Neural progenitor cell (in vitro differentiated cells): ENCODE results near the gene FBN2. TPM values are rescaled to one million over a fixed set of nuclear protein-coding genes. Genes with fewer than 3 reads are reported as not detected.

Experiments used
- DNase-seq: peaks from one replicate; pipeline ENCODE4 v3.0.0-alpha.2; 2016; ENCODE audit warnings: low spot score
- H2AFZ ChIP-seq: fragments of 200-600 bp; sonication (generic); replicated peaks from 2 replicates; pipeline ENCODE4 v1.6.1; 2016; ENCODE audit warnings: antibody characterized with exemption
- H3F3A ChIP-seq: fragments of 200-600 bp; sonication (generic); 2 replicates; pipeline ENCODE4 v1.6.1; 2016; ENCODE audit warnings: antibody characterized with exemption, low read depth
- H3K27ac ChIP-seq: fragments of 200-600 bp; sonication (generic); 2 replicates; pipeline ENCODE4 v1.5.1; 2016; ENCODE audit warnings: mild to moderate bottlenecking
- H3K27me3 ChIP-seq: fragments of 200-600 bp; sonication (generic); 2 replicates; pipeline ENCODE4 v1.6.1; 2016; ENCODE audit warnings: mild to moderate bottlenecking, moderate library complexity
- H3K36me3 ChIP-seq: fragments of 200-600 bp; sonication (generic); 2 replicates; pipeline ENCODE4 v1.5.1; 2016
- H3K4me1 ChIP-seq: fragments of 200-600 bp; sonication (generic); 2 replicates; pipeline ENCODE4 v1.6.1; 2016; ENCODE audit warnings: mixed run types
- H3K4me2 ChIP-seq: fragments of 200-600 bp; sonication (generic); 2 replicates; pipeline ENCODE4 v1.6.1; 2016
- H3K4me3 ChIP-seq: fragments of 200-600 bp; sonication (generic); 2 replicates; pipeline ENCODE4 v1.5.1; 2016
- H3K79me2 ChIP-seq: fragments of 200-600 bp; sonication (generic); 2 replicates; pipeline ENCODE4 v1.6.1; 2016; ENCODE audit warnings: low read depth
- H3K9ac ChIP-seq: fragments of 200-600 bp; sonication (generic); 2 replicates; pipeline ENCODE4 v1.6.1; 2016
- H3K9me3 ChIP-seq: fragments of 200-600 bp; sonication (generic); 2 replicates; pipeline ENCODE4 v1.5.1; 2016; ENCODE audit warnings: low read depth
- H4K20me1 ChIP-seq: fragments of 200-600 bp; sonication (generic); 2 replicates; pipeline ENCODE4 v1.6.1; 2016; ENCODE audit warnings: low read depth
- H3K27ac Mint-ChIP-seq: 3 replicates; pipeline ENCODE4 v1.8.0; 2021; ENCODE audit warnings: mixed read lengths
- H3K27me3 Mint-ChIP-seq: 2 replicates; pipeline ENCODE4 v1.8.0; 2022; ENCODE audit warnings: low read depth, mild to moderate bottlenecking, inconsistent platforms, moderate library complexity, mixed read lengths; ENCODE audit not compliant: insufficient read depth
- H3K36me3 Mint-ChIP-seq: 3 replicates; pipeline ENCODE4 v1.8.0; 2021; ENCODE audit warnings: mixed read lengths
- H3K4me1 Mint-ChIP-seq: 3 replicates; pipeline ENCODE4 v1.8.0; 2021; ENCODE audit warnings: mixed read lengths
- H3K4me3 Mint-ChIP-seq: 3 replicates; pipeline ENCODE4 v1.8.0; 2021; ENCODE audit warnings: mild to moderate bottlenecking, moderate library complexity, mixed read lengths
- H3K9me3 Mint-ChIP-seq: 3 replicates; pipeline ENCODE4 v1.8.0; 2020; ENCODE audit warnings: mixed read lengths
- CTCF ChIP-seq: fragments of 200-600 bp; sonication (generic); IDR thresholded peaks from 2 replicates; pipeline ENCODE4 v1.5.1; 2017; ENCODE audit warnings: antibody characterized with exemption, mild to moderate bottlenecking
- EZH2 ChIP-seq: fragments of 200-600 bp; sonication (generic); IDR thresholded peaks from 2 replicates; pipeline ENCODE4 v1.6.1; 2017; ENCODE audit warnings: antibody characterized with exemption, mild to moderate bottlenecking, moderate library complexity
- EZH2phosphoT487 ChIP-seq: fragments of 200-600 bp; sonication (generic); IDR thresholded peaks from 2 replicates; pipeline ENCODE4 v1.6.1; 2017; ENCODE audit warnings: antibody characterized with exemption
- total RNA-seq: library from RNA; depleted of rRNA; stranded (reverse); fragments of >200 nt; gene quantifications from 2 replicates; pipeline ENCODE4 v1.2.3, GENCODE V29; 2015; ENCODE audit warnings: low replicate concordance

The FBN2 gene
- total RNA-seq, 1 donor from 2014 or later = 88.1 TPM

GRCh38 chr5:128241051-128241695, 296.9 kb downstream of the FBN2 start:
- no peaks in the 10 kb centered on the region for H3K4me1 Mint-ChIP-seq
- H3K9me3 ChIP-seq = no peaks in the 10 kb centered on the region
- TF ChIP-seq EZH2phosphoT487 (no peak), CTCF (no peak), EZH2 (no peak)

GRCh38 chr5:128237546-128237945, 300.5 kb downstream of the FBN2 start:
- Mint-ChIP-seq H3K4me3 (no peak overlapping the region), H3K36me3 (no peaks in the 10 kb centered on the region), H3K27ac (no peak overlapping the region), H3K9me3 (no peaks in the 10 kb centered on the region), H3K27me3 (peaks cover 3% of the 10 kb centered on the region), H3K4me1 (no peaks in the 10 kb centered on the region)
- no peaks in the 10 kb centered on the region for H3K9me3 ChIP-seq
- no peaks in the 10 kb centered on the region for H3K79me2 ChIP-seq
- no peak overlapping the region for H3K4me2 ChIP-seq
- no peak overlapping the region for H3K9ac ChIP-seq
- no peaks in the 10 kb centered on the region for H3K27me3 ChIP-seq
- no peaks in the 10 kb centered on the region for H4K20me1 ChIP-seq
- no peak overlapping the region for H3K4me3 ChIP-seq
- H2AFZ ChIP-seq = no peak overlapping the region
- H3F3A ChIP-seq = no peaks in the 10 kb centered on the region
- no peaks in the 10 kb centered on the region for H3K36me3 ChIP-seq
- DNase-seq = no peak
- TF ChIP-seq EZH2 (no peak), EZH2phosphoT487 (no peak), CTCF (no peak)
- H3K4me1 ChIP-seq = no peaks in the 10 kb centered on the region
- no peak overlapping the region for H3K27ac ChIP-seq

More at GRCh38 chr5:128241051-128241695, 296.9 kb downstream of the FBN2 start:
- no peaks in the 10 kb centered on the region for H3K9me3 Mint-ChIP-seq
- H3K36me3 ChIP-seq = no peaks in the 10 kb centered on the region
- no peaks in the 10 kb centered on the region for H3K79me2 ChIP-seq
- H3F3A ChIP-seq = no peaks in the 10 kb centered on the region
- no peak overlapping the region for H3K27ac ChIP-seq
- no peak overlapping the region for H3K9ac ChIP-seq
- H3K4me3 ChIP-seq = no peak overlapping the region
- H3K36me3 Mint-ChIP-seq = no peaks in the 10 kb centered on the region
- no peak for DNase-seq
- H2AFZ ChIP-seq = no peak overlapping the region
- no peaks in the 10 kb centered on the region for H3K4me1 ChIP-seq
- H3K4me2 ChIP-seq = no peak overlapping the region
- no peak overlapping the region for H3K27ac Mint-ChIP-seq
- no peaks in the 10 kb centered on the region for H3K27me3 ChIP-seq
- no peak overlapping the region for H3K4me3 Mint-ChIP-seq
- H3K27me3 Mint-ChIP-seq = peaks cover 3% of the 10 kb centered on the region
- H4K20me1 ChIP-seq = no peaks in the 10 kb centered on the region

GRCh38 chr5:128237000-128237399, 301.0 kb downstream of the FBN2 start:
- Histone ChIP-seq H3K9me3 (no peaks in the 10 kb centered on the region), H3K9ac (no peak overlapping the region), H3K36me3 (no peaks in the 10 kb centered on the region), H4K20me1 (no peaks in the 10 kb centered on the region), H3K27ac (no peak overlapping the region), H3F3A (no peaks in the 10 kb centered on the region), H3K27me3 (no peaks in the 10 kb centered on the region), H3K4me1 (no peaks in the 10 kb centered on the region), H3K79me2 (no peaks in the 10 kb centered on the region), H3K4me2 (no peak overlapping the region), H3K4me3 (no peak overlapping the region), H2AFZ (no peak overlapping the region)
- no peak overlapping the region for H3K4me3 Mint-ChIP-seq
- no peak overlapping the region for H3K27ac Mint-ChIP-seq
- H3K4me1 Mint-ChIP-seq = no peaks in the 10 kb centered on the region
- TF ChIP-seq EZH2phosphoT487 = no peak
- no peak for TF ChIP-seq CTCF
- peaks cover under 1% of the 10 kb centered on the region for H3K9me3 Mint-ChIP-seq
- H3K27me3 Mint-ChIP-seq = peaks cover 3% of the 10 kb centered on the region
- H3K36me3 Mint-ChIP-seq = no peaks in the 10 kb centered on the region
- DNase-seq = no peak
